Right atrium auricular region (tissue), 2 donors: Measurements from ENCODE around the gene LGALS9C. TPM values are rescaled to one million over a fixed set of nuclear protein-coding genes. Genes with fewer than 3 reads are reported as not detected.
"Not testable (repeated sequence)": the region's sequence is repeated elsewhere in the genome, so short reads cannot be mapped to it uniquely, and the experiment has no call there.

Experiments
- DNase-seq: peaks from one replicate; pipeline ENCODE4 v3.0.0-alpha.2; 2019; ENCODE audit warnings: low spot score
- H3K27ac ChIP-seq, 2 donors: fragments of 200-600 bp; sonication (generic); 1 replicate in 1 of 2; 2 replicates in 1 of 2; pipeline ENCODE4 v1.5.1; 2016 to 2019
- H3K27me3 ChIP-seq, 2 donors: fragments of 200-600 bp; sonication (generic); one replicate each; pipeline versions ENCODE4 v1.5.1 to v1.6.0; 2017 to 2019
- H3K36me3 ChIP-seq: fragments of 200-600 bp; sonication (generic); one replicate; pipeline ENCODE4 v1.5.1; 2016
- H3K4me1 ChIP-seq, 2 donors: fragments of 200-600 bp; sonication (generic); one replicate each; pipeline versions ENCODE4 v1.5.1 to v1.6.0; 2017 to 2019
- H3K4me3 ChIP-seq, 2 donors: fragments of 200-600 bp; sonication (generic); 1 replicate in 1 of 2; 2 replicates in 1 of 2; pipeline ENCODE4 v1.5.1; 2017 to 2019; ENCODE audit warnings: mild to moderate bottlenecking in 1 of 2, moderate library complexity in 1 of 2
- H3K9me3 ChIP-seq, 2 donors: fragments of 200-600 bp; sonication (generic); one replicate each; pipeline ENCODE4 v1.5.1; 2019
- total RNA-seq, 2 donors: library from RNA; depleted of rRNA; stranded (reverse); fragments of >200 nt; gene quantifications; one replicate each; pipeline ENCODE4 v1.1.0, GENCODE V29; 2016

Gene LGALS9C
- total RNA-seq, 2 donors from 2014 or later = not detected

DNA sequence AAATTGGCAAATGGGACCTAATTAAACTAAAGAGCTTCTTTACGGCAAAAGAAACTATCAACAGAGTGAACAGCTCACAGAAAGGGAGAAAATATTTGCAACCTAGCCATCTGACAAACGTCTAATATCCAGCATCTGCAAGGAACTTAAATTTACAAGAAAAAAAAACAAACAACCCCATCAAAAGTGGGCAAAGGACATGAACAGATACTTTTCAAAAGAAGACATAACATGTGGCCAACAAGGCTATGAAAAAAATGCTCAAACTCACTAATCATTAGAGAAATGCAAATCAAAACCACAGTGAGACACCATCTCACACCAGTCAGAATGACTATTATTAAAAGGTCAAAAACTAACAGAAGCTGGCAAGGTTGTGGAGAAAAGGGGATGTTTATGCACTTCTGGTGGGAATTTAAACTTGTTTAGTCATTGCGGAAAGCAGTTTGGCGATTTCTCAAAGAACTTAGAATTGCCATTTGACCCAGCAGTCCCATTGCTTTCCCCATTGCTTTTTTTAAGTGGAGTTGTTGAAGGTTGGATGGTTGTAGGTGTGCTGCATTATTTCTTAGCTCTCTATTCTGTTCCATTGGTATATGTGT is 52.4 kb downstream of the LGALS9C start:
- not testable (repeated sequence) for DNase-seq, H3K4me1 ChIP-seq, H3K9me3 ChIP-seq, H3K4me3 ChIP-seq, H3K27ac ChIP-seq, H3K27me3 ChIP-seq, H3K36me3 ChIP-seq

DNA sequence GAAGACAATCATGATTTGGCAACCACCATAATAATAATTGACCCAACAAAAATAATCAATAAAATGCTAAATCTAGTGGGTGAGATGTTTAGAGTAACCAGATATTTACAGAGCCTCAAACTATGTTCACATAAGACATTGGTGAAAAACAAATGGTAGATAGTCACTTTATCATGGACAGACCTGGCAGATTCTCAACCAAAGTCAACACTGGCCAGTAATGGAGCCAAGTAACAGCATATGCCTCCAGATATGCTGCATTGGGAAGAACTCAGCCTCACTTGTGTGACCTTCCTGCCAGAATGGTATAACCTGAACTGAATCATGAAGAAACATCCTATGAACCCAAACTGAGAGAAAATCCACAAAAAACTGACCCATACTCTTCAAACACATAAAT is 53.8 kb downstream of the LGALS9C start:
- not testable (repeated sequence) for DNase-seq, H3K9me3 ChIP-seq, H3K4me1 ChIP-seq, H3K27ac ChIP-seq, H3K36me3 ChIP-seq, H3K27me3 ChIP-seq, H3K4me3 ChIP-seq

DNA sequence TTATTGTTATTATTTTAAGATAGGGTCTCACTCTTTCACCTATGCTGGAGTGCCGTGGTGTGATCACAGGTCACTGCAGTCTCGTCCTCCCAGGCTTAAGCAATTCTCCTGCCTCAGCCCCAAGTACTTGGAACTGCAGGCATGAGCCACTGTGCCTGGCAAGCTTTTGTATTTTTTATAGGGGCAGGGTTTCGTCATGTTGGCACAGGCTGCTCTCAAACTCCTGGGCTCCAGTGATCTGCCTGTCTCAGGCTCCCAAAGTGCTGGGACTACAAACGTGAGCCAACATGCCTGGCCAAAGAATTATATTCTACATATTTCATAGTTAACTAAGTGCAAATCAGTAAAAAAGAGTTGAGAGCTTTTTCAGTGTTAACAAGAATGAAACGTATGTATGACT is 65.6 kb downstream of the LGALS9C start:
- not testable (repeated sequence) for H3K36me3 ChIP-seq, H3K4me1 ChIP-seq, H3K4me3 ChIP-seq, H3K27ac ChIP-seq, H3K9me3 ChIP-seq, H3K27me3 ChIP-seq, DNase-seq

DNA sequence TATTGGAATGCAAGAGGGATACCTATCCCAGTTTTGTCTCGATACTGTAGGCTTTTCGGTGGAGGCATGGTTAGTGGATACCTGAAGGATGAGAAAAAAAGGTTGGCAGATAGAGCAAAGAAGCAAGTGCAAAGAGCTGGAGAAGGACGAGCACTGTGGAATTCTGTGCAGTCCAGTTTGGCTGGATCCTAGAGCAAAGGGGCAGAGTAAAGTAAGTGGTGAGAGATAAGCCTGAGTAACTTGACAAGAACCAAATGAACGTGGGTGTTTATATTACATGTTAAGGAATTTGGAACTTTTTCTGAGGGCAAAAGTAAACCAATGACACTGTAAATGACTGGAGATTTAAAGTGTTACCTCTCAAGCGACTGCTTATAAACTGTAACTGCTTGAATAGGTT is 66.3 kb downstream of the LGALS9C start:
- not testable (repeated sequence) for H3K27me3 ChIP-seq, H3K27ac ChIP-seq, H3K36me3 ChIP-seq, H3K4me1 ChIP-seq, DNase-seq, H3K9me3 ChIP-seq, H3K4me3 ChIP-seq

Other genes starting within 250 kb of the LGALS9C start
- gene FLII, start 218.1 kb upstream of the LGALS9C start, total RNA-seq = 100 to 1,000 TPM; 232 to 306 TPM
- gene MIEF2, start 216.1 kb upstream of the LGALS9C start, total RNA-seq = 10 to 100 TPM; 14.1 to 20.2 TPM
- gene TOP3A, start 161.8 kb upstream of the LGALS9C start, total RNA-seq = 10 to 100 TPM; 12.6 to 18.8 TPM
- gene SMCR8, start 161.5 kb upstream of the LGALS9C start, total RNA-seq = 10 to 100 TPM; 11.1 to 11.4 TPM
- 1 to 10 TPM; 5.1 to 8.5 TPM for gene SHMT1, start 113.2 kb upstream of the LGALS9C start, total RNA-seq
- gene EVPLL, start 99.0 kb upstream of the LGALS9C start, total RNA-seq = not detected
- gene TBC1D28, start 167.6 kb downstream of the LGALS9C start, total RNA-seq = not detected
- 1 to 10 TPM; 4.7 to 8.5 TPM for gene FOXO3B, start 205.5 kb downstream of the LGALS9C start, total RNA-seq